HFF-Myc (cell line): ENCODE measurements around the gene BOD1.

Experiments
- DNase-seq: peaks from one replicate; pipeline ENCODE4 v3.0.0-alpha.2; 2011; ENCODE audit warnings: low read depth; ENCODE audit errors: extremely low read depth
- H3K4me3 ChIP-seq: replicated peaks from 2 replicates; pipeline ENCODE4 v1.5.1; 2011; ENCODE audit warnings: low read depth, mild to moderate bottlenecking, control low read depth, low read length
- CTCF ChIP-seq: IDR thresholded peaks from 2 replicates; pipeline ENCODE4 v1.5.1; 2012; ENCODE audit warnings: mild to moderate bottlenecking, low read depth, low read length, control low read depth; ENCODE audit errors: missing control alignments

Gene BOD1

GRCh38 chr5:173630724-173631365 is 14.4 kb upstream of the BOD1 start:
- no peak for TF ChIP-seq CTCF
- no peak for DNase-seq
- no peak overlapping the region for H3K4me3 ChIP-seq

GRCh38 chr5:173629628-173630027 is 13.2 kb upstream of the BOD1 start:
- DNase-seq = no peak

DNA sequence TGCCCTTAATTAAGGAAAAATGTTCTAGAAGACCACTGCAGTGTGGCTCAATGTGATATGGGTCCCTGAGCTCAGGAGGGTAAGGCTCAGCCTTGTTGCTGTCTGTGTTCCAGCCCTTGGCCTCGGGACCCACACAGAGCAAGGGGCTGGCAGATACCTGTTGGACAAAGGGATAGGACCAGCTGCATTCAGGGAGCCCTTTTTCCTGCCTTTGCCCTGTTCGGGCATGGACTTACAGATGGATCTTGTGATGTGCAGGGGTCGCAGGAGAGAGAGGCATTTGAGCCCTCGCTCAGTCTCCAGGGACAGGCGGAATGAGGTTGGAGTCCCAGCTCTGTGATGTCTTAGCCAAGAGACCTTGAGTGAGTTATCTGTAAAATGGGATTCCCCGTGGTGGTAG is 12.1 kb upstream of the BOD1 start:
- TF ChIP-seq CTCF = no peak
- no peak overlapping the region for H3K4me3 ChIP-seq
- DNase-seq = no peak

More at GRCh38 chr5:173629628-173630027, 13.2 kb upstream of the BOD1 start:
- H3K4me3 ChIP-seq = no peak overlapping the region
- TF ChIP-seq CTCF = peak; percentile 47

- no peak for TF ChIP-seq CTCF
- no peak for DNase-seq
- H3K4me3 ChIP-seq = no peak overlapping the region
Measured at GRCh38 chr5:173627860-173628392, 11.5 kb upstream of the BOD1 start.

DNA sequence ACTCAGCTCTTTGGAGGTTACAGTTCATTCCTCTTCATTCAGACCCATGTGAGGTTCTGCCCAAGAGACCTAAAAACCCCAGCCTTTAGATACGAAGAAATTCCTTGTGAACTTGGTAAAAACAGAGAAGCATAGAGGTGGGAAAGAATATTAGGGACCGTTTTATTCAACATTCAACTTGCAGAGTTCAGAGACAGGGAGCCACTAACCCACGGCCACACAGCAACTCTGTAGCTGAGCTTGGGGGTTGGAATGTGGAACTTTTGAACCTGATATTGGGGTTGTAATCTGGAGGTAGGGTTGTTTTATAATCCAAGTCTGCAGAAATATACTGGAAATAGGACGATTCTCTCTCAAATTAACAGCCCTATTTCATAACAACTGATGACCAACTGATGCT is 10.8 kb upstream of the BOD1 start:
- DNase-seq = no peak
- H3K4me3 ChIP-seq = no peak overlapping the region
- TF ChIP-seq CTCF = no peak

DNA sequence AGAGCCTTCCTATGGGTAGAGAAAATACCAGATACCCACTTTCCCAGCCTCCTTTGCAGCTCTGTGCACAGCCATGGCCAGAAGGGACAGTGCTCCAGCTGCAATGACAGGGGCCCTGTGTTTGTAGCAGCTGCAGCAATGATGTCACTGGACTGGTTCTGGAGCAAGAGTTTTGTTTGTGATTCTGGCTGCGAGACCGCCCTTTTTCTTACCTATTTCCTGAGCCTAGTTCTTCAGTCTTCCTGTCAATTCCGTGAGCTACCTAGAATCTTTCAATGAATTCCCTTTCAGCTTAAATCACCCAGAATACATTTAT is 10.0 kb upstream of the BOD1 start:
- H3K4me3 ChIP-seq = no peak overlapping the region
- DNase-seq = no peak
- no peak for TF ChIP-seq CTCF
